Stimulated activated CD8-positive, alpha-beta memory T cell treated with anti-CD3 and anti-CD28 coated beads, Interleukin-7, amount 100 ng/mL, for 1 hour (primary cell): Measurements from ENCODE around the gene SPDYE4.
A peak's percentile ranks its signal among the peaks of the same experiment; 100 is the strongest.

Experiments
- DNase-seq, 2 donors: peaks; one replicate each; pipeline ENCODE4 v3.0.0-alpha.2; 2020; ENCODE audit warnings: low read depth in 2 of 2

SPDYE4 gene

GRCh38 chr17:8741366-8741765, 17.0 kb downstream of the SPDYE4 start:
- no peak for DNase-seq

- DNase-seq: peak in 1 of 2 donors; percentile 35
These were observed 17.9 kb downstream of the SPDYE4 start for GRCh38 chr17:8740486-8740885.

- no peak for DNase-seq
These were observed 19.2 kb downstream of the SPDYE4 start for GRCh38 chr17:8739097-8739496.

GRCh38 chr17:8736796-8737195, 21.6 kb downstream of the SPDYE4 start:
- no peak for DNase-seq

GRCh38 chr17:8736362-8736761, 22.0 kb downstream of the SPDYE4 start:
- DNase-seq: no peak

GRCh38 chr17:8735336-8735939, 22.9 kb downstream of the SPDYE4 start:
- DNase-seq: no peak

- DNase-seq: no peak
These were observed 23.5 kb downstream of the SPDYE4 start for GRCh38 chr17:8734876-8735275.

- DNase-seq: no peak
These were observed 25.8 kb downstream of the SPDYE4 start for GRCh38 chr17:8732406-8733085.

- DNase-seq: no peak
These were observed 28.5 kb downstream of the SPDYE4 start for GRCh38 chr17:8729860-8730259.

GRCh38 chr17:8729421-8729820, 28.9 kb downstream of the SPDYE4 start:
- no peak for DNase-seq

- DNase-seq: no peak
These were observed 29.4 kb downstream of the SPDYE4 start for GRCh38 chr17:8728971-8729370.

- DNase-seq: no peak
These were observed 30.0 kb downstream of the SPDYE4 start for GRCh38 chr17:8728251-8728938.

GRCh38 chr17:8726941-8727555, 31.3 kb downstream of the SPDYE4 start:
- DNase-seq: no peak

GRCh38 chr17:8725881-8726876, 32.2 kb downstream of the SPDYE4 start:
- DNase-seq: no peak

GRCh38 chr17:8724451-8724850, 33.9 kb downstream of the SPDYE4 start:
- DNase-seq: no peak

GRCh38 chr17:8720596-8720995, 37.8 kb downstream of the SPDYE4 start:
- no peak for DNase-seq

GRCh38 chr17:8719291-8720246, 38.8 kb downstream of the SPDYE4 start:
- DNase-seq: no peak

GRCh38 chr17:8718001-8718563, 40.3 kb downstream of the SPDYE4 start:
- no peak for DNase-seq

GRCh38 chr17:8713878-8714277, 44.5 kb downstream of the SPDYE4 start:
- DNase-seq: no peak

GRCh38 chr17:8713315-8713714, 45.0 kb downstream of the SPDYE4 start:
- no peak for DNase-seq
